Right lobe of liver (tissue), 4 donors: Measurements from ENCODE around the gene AQP3.

Experiments used
- POLR2A ChIP-seq: fragments of 450-650 bp; IDR thresholded peaks from one replicate; pipeline ENCODE4 v1.6.1; 2017; ENCODE audit warnings: antibody characterized with exemption, mild to moderate bottlenecking
- TF ChIP-seq, protein P1 (sequence below), 4 donors: fragments of 200-600 bp in 3 of 4; fragments of 450-650 bp in 1 of 4; IDR thresholded peaks; one replicate each; pipeline versions ENCODE4 v1.5.1 to v1.8.0; 2016 to 2022; ENCODE audit warnings: antibody characterized with exemption in 4 of 4, mild to moderate bottlenecking in 2 of 4
- donor health status: DM: no; HTN: no; CAD: no.
- donor health status: DM: no; HTN: no; CAD: no.
- donor health status: DM: no; HTN: yes; CAD: no.

DNA sequence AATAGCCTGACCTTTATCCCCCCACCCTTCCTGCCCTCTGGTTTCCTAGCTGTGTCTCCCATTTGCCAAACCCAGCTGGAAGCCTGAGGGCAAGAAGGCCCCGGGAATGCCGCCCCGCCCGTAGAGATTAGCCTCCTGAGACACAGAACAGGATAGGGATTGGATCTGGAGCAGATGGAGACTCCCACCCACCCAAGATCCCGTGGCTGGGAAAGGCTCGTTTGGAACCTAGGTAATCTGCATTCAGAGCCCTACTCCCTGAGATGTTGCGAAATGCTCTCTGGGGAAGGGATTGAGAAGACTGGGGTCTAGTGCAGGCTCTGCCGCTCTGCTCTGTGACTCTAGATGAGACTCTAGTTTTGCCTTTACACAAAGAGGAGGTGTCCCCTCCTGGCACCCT, 10.9 kb downstream of the AQP3 start:
- TF ChIP-seq, protein P1, sequence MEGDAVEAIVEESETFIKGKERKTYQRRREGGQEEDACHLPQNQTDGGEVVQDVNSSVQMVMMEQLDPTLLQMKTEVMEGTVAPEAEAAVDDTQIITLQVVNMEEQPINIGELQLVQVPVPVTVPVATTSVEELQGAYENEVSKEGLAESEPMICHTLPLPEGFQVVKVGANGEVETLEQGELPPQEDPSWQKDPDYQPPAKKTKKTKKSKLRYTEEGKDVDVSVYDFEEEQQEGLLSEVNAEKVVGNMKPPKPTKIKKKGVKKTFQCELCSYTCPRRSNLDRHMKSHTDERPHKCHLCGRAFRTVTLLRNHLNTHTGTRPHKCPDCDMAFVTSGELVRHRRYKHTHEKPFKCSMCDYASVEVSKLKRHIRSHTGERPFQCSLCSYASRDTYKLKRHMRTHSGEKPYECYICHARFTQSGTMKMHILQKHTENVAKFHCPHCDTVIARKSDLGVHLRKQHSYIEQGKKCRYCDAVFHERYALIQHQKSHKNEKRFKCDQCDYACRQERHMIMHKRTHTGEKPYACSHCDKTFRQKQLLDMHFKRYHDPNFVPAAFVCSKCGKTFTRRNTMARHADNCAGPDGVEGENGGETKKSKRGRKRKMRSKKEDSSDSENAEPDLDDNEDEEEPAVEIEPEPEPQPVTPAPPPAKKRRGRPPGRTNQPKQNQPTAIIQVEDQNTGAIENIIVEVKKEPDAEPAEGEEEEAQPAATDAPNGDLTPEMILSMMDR (IDR thresholded peaks at IDR 0.05): no peak
- no peak for TF ChIP-seq POLR2A
